PC-3 (cell line): ENCODE results near the gene UPF2.

Experiments
- CTCF ChIP-seq: fragments of 300-600 bp; sonication (generic); conservative IDR thresholded peaks from 2 replicates; pipeline ENCODE4 v1.5.1; 2017; ENCODE audit warnings: antibody characterized with exemption, low read depth, mild to moderate bottlenecking, low read length
- EZH2phosphoT487 ChIP-seq: fragments of 300-600 bp; sonication (generic); IDR thresholded peaks from 2 replicates; pipeline ENCODE4 v1.6.1; 2018; ENCODE audit warnings: mild to moderate bottlenecking, antibody characterized with exemption, low read length, borderline replicate concordance

- TF ChIP-seq EZH2phosphoT487 (no peak), CTCF (no peak)
These were observed 35.1 kb upstream of the UPF2 start for GRCh38 chr10:12077580-12078180.
